GM18868 (cell line): Measurements from ENCODE around the gene C3orf85.
"Not testable (repeated sequence)": the region's sequence is repeated elsewhere in the genome, so short reads cannot be mapped to it uniquely, and the experiment has no call there.

Experiments used
- ATAC-seq: cut with Tn5 transposase; IDR thresholded peaks from one replicate; pipeline ENCODE4 v1.9.1; 2021; ENCODE audit warnings: mild to moderate bottlenecking, moderate library complexity; ENCODE audit not compliant: unreplicated experiment

C3orf85 gene, protein sequence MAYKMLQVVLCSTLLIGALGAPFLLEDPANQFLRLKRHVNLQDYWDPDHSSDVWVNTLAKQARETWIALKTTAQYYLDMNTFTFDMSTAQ

DNA sequence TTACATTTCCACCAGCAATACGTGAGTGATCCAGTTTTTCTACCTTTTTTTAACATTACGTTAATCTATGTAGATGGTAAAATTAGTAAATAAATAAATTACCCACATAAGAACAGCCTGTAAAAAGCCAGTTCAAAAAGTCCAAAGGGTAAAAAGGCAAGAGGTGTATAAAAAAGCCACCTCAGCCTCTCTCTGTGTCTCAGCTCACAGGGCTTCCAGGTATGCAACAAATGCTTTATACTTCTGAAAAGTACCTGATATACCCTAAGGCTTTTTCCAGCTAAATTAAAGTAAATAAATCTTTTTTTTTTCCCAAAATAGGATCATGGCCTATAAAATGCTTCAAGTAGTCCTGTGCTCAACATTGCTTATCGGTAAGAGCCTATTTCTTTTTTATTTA is at the start of gene C3orf85:
Gene C3orf85, plus strand, starts transcription at position 197 of the 400 bp plus-strand sequence. Its CDS starts 129 bp downstream, at position 326.
- ATAC-seq, result no peak

DNA sequence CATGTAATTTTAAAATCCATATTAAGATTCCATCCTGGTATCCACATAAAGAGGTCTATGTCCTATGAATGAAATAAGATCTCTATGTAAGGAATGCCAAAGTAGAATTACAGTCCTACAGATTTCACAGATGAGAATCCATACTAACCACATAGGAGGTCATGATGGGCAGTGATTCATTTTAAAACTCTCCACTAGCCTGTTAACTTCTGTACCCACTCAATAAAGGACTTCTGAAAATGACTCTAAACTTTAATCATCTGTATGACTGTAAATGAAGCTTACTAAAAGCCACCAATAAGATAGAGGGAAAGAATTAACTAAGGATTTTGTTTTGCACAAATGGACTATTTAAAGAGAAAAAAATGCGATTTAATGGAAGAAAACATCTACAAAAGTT is 47.3 kb upstream of the C3orf85 start:
- ATAC-seq, result peak; percentile 60

DNA sequence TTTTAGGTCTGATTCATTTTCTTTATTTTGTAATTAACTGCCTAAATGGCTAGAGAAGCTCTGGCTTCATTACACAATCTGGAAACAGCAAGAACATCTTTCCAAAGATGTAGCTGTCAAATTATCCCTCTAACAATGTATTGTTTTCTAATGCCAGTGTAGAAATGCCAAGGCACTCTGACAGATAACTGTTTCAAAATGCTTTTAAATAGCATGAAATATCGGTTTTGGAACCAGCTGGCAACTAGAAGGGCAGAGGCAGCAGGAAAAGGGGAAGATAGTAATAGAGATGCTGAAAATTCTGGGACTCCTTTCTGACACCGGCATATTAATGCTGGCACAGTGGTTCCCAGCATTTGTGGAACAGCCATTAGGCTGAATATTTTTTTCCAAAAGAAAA is 44.7 kb upstream of the C3orf85 start:
- no peak for ATAC-seq

DNA sequence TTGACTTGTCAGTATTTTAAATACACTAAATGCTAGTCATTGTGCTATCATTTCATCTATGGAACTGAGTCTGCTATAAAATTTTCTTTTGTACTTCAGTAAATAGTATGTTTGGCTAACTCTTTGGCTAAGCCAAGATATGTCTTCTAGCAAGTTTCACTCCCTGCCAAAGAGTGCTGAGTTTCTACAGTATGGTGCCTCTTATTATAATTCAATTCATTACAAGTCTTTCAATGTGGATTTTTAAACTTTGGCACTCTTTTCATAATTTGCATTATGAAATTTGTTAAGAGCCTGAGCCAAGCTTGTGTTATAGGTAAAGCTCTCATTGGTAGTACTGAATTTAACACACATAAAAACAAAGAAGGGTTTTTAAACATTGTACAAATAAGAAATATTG is 43.0 kb upstream of the C3orf85 start:
- no peak for ATAC-seq

DNA sequence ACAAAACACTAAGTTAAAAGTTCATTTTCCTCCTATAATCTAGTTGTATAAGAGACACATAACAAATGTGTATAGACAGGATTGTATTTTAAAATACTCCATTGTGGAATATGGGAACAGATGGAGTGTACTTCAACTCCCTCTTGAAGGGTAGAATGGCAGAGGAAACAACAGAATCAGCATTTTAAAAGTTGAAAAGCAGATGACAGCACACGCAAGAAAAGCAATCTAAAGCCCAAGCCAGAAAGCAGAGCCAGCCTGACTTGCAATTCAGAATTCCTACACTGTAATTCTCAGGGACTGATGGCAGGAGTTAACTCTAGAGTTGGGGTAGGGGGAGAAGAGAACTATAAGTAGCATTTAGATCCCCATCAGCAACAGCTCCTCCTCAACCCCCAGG is 41.4 kb upstream of the C3orf85 start:
- ATAC-seq, result no peak

DNA sequence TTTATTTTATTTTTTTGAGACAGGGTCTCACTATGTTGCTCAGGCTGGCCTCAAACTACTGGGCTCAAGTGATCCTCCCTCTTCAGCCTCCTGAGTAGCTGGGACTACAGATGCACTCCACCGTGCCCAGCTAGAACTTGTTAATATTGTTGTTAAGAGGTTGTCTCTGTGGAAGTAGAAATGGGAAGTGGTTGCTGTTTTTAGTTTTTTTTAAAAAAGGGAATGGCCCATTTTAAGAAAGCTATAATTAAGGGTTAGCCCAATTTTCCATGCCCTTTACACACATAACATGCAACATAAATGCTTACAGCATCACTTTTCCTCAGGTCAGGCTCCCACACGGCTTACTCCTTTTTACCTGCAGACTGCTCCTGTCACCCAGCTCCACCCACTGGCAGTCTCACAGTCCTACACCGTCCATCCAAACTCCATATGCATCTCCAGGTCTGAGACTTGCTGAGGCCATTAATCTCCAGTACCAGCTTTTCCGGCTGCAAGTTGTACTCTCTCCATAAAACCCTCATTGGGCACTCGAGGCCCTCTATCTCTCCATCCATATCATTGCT is 38.4 kb upstream of the C3orf85 start:
- peak; percentile 85 for ATAC-seq

DNA sequence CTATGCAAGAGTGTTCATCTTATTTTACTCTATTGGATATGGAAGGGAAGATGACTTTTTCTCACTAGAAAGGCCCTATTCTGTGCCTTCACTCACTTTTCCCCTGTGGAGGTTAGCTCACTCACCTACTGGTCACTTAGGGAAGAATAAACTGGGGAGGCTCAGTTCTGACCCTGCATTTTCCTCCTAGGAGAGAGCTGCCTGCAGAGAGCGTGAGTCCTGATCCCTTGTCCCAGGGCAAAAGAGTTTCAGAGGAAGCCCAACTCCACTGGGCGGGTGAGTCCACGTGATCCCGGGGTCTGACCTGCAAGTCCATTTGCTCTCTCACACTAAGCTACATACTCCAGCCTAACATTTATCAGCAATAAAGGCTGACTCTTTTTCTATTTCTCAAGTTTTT is 26.9 kb upstream of the C3orf85 start:
- no peak for ATAC-seq

DNA sequence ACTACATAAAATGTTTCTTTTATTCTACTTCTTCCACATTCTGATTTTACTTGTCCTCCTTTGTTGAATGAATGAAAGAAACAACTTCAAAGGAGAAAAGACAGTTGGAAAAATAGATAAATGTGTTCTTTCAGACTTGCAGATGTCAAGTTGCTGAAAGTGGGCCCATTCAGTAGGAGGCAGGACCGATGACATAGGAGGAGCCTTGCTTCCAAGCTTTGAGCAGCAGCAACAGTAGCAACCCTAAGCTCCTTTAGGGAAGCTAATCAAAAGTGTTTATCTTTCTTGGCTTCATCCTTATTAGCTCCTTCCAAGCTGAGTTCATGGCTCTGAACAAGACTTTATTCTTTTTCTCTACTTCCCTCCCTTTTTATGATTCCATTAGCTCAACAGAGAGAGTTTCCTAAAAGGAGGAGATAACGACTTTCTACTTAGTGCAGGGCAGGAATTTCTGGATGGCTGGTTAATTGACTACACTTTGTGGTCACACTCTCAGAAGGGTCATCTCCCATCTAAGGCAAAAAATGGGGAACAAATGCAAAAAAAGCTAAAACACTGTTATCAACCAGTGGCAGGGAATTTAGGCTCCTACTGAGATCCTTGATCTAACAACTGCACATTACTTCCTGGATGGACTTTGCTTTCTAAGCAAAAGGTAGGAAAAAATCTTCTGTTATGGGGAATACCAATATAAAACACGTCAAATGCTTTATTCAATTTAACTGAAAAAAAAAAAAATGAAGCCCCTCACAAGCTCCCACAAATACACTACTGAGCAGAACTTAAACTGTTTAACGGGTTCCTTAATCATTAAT is 23.4 kb upstream of the C3orf85 start:
- ATAC-seq, result no peak

DNA sequence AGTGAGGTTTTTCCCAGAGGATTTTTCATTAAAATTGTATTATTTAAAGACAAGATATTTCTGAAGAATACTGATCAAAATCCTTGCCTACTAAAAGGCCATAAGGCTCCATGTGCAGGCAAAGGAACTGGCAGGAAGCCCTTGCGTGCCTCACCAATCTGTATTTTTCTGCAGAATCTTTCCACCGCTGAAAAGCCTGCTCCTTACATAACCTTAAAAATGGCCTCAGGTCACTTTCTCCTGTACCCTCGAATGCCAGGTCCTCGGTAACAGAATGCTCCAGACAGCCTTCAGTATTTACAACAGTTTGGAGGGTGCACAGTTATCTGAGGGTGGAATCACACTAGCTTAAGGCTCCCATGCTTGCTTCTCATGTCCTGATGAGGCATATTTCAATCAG is 21.8 kb upstream of the C3orf85 start:
- no peak for ATAC-seq

DNA sequence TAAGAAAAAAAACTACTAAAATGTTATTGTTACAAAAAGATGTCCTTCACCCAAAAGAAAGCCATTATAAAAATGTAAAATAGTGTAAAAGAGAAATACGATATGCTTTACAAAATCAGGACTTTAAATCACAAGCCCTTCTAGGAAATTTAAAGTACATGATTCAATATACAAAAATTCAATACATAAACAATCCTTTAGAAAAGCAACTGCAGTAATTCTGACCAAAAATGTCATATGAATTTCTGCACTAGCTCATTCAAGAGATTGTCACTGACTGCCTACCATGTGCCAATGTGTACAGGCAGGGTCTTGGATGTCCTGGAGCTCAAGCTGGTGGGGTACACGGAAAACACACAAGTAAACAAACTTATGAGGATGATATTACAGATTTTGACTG is 21.1 kb upstream of the C3orf85 start:
- no peak for ATAC-seq

DNA sequence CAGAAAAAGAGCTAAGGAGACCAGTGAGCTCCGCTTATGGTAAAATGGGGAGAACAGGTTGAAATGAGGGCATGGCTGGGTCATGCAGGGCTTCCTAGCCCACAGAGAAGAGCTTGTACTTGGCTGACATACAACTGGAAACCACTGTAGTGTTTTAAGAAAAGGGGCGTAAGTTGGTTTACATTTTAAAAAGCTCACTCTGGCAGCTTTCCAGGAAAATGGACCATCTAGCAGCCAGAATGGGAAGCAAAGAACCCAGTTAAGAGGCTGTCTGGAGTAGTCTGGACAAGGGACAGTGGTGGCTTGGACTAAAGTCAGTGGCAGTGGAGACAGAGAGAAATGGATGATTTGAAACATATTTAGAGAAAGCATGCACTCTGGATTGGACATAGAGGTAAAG is 20.5 kb upstream of the C3orf85 start:
- ATAC-seq, result no peak

DNA sequence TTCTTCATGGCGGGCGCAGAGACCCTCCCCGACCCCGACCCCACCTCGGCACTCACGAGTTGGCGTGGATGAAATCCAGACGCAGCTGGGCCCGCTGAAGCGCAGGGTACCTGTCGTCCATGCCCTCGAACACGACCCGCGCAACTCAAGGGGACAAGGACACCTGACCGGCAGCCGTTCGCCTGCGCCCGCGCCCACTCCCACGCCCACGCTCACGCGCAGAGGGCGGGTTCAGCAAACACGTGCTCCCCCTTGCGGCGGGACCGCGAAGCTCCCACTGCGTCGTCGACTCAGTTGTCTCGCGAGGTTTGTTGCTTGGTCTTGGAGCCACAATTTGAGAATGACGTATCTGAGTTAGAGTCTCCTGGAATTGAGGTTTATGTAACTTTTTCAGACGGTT is 18.6 kb upstream of the C3orf85 start, which contains the start of gene MORC1:
Gene MORC1, minus strand, starts transcription at position 196 of the 400 bp plus-strand sequence. Its CDS starts 75 bp downstream, at position 121.
- ATAC-seq, result no peak

DNA sequence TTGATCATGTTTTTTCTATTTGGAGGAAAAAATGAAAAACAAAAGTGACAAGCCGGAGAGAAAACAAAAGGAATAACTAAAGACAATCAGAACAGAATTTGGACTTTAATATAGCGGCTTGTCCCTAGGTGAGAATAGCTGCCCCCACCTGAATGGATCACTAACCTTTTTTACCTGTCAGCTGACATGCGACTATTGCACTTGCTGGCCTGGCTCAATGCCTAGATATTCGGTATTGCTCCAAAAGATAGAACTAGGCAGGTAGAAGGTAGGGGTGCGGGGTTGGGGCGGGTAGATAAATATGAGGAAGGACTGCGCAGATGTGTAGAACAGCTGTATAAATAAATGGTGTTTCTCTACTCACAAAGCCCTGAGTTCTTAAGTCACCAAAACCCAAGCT is 17.9 kb upstream of the C3orf85 start:
- no peak for ATAC-seq

DNA sequence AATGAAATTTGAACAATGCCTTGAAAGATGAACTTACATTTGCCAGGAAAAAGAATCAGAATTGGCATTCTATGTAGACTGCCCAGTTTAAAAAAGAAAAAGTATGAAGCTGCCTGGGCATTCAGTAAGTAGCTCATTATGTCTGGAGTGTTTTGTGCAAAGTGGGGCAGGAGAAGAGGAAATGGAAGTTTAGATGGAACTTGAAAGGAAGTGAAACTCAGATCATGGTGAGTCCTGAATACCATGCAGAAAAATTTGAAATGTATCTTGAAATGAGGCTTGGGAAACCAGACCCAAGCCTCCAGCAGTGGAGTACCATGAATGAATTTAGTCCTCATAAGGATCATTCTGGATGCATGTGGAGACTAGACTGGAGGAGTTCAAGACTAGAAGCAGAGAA is 13.8 kb upstream of the C3orf85 start:
- no peak for ATAC-seq

DNA sequence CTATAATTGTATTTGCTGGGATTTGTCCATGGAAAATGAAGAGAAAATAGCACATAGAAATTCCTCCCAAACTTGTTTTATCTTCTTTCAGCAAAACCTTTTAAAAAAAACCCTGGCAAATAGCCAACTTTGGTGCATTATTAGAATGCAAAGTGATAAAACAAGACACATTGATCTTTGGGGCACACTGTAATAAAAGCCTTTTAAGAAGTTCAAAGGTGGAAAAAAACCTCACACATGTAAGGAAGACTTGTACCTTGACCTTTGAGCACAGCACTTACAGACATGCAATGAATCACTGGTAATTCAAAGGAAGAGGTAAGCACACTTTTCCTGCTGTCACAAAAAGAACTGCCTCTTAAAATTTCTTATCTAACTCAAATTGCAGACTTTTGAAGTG is 10.6 kb upstream of the C3orf85 start:
- ATAC-seq, result no peak

DNA sequence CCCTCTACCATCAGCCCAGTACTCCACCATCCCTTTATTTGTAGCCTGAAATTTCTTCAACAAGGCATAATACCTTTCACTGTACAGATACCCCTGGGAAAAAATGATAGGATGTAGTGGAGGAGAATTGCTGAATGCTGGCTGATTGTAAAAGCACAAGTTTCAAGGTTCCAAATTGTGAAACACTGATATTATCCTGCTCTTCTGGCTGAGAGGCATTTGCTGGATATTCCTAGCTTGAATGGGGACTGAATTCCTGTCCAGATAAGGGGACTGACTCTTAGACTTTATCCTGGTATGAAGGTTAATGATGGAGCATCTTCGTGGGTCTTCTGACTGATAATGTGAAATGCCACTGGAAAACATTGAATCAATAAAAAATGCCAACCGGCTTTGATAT is 9.0 kb upstream of the C3orf85 start:
- no peak for ATAC-seq

DNA sequence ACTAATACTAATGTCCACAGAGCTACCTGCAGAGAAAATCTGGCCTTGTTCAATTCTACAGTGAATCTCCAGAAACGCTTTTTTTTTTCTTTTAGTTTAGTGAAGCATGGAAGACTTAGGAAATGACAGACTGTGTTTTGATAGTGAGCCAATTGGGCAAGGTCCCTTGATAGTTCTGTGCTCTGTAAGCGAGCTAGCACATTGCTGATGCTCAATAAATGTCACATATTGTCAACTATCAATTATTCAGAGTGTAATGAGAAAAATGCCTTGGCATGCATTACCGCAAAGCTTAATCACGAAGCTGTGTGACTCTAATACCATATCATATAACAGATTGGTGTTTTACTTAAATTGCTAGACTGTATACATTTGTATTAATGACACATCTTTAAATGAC is 5.2 kb upstream of the C3orf85 start:
- no peak for ATAC-seq

DNA sequence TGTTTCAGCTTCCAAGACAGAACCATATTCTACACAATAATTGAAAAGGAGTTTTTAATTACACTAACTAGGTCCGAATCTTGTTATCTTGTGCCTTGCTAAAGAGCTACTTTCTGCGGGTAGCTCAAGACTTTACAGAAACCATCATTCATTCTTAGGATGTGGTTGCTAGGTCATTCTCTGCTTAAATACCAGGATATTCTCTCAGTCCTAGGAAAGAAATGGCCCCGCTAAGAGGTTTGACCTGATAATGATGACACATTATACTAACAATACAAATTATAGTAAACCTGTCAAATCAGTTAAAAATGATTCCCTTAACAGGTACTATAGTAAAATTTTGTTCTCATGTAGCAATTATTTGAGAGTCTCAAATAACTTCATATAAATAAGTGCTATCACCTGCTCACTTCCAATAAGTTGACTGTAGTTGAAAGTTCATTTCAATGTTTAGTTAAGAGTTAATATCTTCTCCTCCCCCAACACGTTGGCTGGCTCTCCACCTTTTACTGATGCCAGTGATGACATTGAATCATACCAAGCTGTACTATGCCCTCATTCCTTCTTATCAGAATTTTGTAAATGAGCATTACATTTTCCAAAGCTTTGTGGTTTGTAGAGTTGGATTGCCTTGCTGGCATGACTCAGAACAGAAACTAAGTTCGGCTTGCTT is 3.6 kb upstream of the C3orf85 start:
- no peak for ATAC-seq

DNA sequence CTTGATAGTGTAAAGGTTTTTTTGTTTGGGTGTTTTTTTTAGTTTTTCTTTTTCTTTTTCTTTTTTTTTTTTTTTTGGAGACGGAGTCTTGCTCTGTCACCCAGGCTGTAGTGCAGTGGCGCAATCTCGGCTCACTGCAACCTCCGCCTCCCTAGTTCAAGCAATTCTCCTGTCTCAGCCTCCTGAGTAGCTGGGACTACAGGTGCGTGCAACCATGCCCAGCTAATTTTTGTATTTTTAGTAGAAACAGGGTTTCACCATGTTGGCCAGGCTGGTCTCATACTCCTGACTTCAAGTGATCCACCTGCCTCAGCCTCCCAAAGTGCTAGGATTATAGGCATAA is 3.1 kb upstream of the C3orf85 start:
- not testable (repeated sequence) for ATAC-seq

DNA sequence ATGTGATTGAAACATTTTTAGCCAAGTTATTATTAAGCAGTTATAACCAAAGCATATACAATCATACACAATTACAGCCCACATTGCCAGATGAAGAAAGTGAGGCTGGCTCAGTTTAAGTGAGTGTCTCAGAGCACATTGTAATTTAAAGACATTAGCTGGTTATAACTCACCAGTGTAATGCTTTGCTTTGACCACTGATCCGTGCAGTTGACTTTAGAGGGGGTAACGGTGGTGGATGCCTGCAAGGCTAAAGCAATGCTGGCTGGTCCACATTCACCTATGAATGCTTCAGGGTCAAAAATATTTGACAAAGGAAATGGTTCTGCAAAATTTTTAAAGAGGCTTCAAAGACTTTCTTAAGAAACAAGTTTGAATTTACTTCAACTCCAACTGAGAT is 1.2 kb downstream of the C3orf85 start:
- no peak for ATAC-seq

DNA sequence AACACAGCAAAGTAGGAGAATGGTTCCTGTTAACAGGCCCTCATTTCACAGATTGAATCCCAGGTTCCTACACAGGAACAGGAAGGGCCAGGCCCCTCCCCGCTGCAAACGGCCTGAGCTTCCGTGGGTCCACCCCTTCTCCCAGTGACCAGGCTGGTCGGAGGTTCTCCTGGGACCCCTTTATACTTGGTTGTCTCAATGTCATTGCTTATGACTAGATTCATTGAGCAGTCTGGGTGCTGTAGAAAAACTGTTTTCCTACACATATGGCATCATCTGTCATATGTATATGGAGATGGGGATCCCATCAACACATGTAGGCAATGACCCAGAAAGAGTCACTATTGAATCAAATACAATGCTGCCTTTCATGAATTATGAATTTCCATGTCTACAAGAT is 3.8 kb downstream of the C3orf85 start:
- ATAC-seq, result no peak

DNA sequence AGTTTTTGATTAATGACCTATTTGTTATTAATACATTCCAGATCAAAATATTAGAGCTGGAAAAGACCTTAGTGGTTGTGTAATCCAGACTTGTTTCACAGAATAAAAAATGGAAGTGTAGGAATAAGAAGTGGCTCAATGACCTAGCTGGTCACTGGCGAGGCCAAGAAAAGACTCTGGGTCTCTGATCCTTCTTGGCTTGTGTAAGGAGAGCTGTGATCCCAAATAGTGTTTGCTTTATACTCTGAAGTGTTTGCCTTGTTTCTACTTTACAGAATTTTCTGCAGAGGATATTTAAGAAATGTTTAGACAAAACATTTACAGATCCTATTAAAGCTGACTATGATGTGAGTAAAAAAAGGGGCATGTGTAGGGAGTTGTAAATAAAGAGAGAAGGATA is 7.1 kb downstream of the C3orf85 start:
- no peak for ATAC-seq
